GM12801 (cell line): ENCODE results near the gene MYBPC1.

ENCODE experiments used
- TF ChIP-seq, protein P1 (sequence below): IDR thresholded peaks from one replicate; pipeline ENCODE4 v1.5.1; 2011; ENCODE audit warnings: control low read depth; ENCODE audit not compliant: insufficient read length; ENCODE audit errors: extremely low read depth

Gene MYBPC1, protein sequence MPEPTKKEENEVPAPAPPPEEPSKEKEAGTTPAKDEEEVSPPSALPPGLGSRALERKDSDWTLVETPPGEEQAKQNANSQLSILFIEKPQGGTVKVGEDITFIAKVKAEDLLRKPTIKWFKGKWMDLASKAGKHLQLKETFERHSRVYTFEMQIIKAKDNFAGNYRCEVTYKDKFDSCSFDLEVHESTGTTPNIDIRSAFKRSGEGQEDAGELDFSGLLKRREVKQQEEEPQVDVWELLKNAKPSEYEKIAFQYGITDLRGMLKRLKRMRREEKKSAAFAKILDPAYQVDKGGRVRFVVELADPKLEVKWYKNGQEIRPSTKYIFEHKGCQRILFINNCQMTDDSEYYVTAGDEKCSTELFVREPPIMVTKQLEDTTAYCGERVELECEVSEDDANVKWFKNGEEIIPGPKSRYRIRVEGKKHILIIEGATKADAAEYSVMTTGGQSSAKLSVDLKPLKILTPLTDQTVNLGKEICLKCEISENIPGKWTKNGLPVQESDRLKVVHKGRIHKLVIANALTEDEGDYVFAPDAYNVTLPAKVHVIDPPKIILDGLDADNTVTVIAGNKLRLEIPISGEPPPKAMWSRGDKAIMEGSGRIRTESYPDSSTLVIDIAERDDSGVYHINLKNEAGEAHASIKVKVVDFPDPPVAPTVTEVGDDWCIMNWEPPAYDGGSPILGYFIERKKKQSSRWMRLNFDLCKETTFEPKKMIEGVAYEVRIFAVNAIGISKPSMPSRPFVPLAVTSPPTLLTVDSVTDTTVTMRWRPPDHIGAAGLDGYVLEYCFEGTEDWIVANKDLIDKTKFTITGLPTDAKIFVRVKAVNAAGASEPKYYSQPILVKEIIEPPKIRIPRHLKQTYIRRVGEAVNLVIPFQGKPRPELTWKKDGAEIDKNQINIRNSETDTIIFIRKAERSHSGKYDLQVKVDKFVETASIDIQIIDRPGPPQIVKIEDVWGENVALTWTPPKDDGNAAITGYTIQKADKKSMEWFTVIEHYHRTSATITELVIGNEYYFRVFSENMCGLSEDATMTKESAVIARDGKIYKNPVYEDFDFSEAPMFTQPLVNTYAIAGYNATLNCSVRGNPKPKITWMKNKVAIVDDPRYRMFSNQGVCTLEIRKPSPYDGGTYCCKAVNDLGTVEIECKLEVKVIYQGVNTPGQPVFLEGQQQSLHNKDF

DNA sequence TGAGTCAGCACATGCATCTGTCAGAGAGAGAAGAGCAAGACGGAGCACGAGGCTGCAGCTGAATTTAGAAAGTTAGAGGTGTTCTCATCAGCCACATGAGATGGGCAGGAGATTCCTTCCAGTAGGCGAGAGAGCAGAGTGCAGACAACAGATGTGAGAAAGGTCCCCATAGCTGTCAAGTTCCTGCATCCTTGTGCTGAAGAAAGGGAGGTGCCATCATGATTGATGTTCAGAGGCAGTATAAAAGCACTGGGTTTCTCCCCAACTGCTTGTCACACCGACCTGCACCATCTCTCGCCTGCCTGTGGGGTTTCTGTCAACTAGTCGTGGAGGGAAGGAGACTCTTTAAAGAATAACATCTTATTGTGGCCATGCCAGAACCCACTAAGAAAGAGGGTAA is at the start of gene MYBPC1:
TSS of gene MYBPC1 (plus strand) at position 272 of the 400 bp plus-strand sequence. CDS start at position 372, 100 bp downstream.
- TF ChIP-seq, protein P1, sequence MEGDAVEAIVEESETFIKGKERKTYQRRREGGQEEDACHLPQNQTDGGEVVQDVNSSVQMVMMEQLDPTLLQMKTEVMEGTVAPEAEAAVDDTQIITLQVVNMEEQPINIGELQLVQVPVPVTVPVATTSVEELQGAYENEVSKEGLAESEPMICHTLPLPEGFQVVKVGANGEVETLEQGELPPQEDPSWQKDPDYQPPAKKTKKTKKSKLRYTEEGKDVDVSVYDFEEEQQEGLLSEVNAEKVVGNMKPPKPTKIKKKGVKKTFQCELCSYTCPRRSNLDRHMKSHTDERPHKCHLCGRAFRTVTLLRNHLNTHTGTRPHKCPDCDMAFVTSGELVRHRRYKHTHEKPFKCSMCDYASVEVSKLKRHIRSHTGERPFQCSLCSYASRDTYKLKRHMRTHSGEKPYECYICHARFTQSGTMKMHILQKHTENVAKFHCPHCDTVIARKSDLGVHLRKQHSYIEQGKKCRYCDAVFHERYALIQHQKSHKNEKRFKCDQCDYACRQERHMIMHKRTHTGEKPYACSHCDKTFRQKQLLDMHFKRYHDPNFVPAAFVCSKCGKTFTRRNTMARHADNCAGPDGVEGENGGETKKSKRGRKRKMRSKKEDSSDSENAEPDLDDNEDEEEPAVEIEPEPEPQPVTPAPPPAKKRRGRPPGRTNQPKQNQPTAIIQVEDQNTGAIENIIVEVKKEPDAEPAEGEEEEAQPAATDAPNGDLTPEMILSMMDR, result no peak

DNA sequence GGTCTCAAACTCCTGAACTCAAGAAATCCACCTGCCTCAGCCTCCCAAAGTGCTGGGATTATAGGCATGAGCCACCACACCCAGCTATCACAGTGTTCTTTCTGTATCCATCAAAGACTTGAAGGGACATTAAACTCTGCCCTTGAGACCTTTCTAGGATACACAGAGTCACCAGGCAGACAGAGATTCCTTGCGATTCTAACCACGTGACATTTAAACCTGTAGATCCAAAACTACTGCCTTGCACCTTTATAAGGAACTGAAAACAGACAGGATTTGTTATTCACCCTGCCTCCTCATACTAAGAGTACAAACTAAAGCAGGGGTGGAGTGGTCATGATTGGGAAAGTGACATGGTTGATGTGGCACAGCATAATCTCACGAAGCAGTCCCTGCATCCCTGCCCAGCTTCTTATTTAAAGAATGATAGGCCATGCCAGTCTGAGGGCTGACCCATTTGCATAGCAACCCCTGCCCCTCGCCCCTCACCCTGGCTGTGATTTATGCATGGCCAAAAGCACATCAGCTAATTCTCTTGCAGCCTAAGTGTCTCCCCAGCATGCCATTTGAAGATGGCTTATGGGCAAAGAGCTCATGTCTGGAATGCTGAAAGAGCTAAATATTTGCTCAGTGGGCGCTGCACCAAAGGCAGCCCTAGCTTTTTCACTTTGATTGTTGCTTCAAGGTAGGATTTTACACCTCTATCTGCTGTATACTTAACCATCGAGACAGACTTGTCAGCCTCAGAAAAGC is 43.2 kb upstream of the MYBPC1 start:
- TF ChIP-seq, protein P1, result no peak

DNA sequence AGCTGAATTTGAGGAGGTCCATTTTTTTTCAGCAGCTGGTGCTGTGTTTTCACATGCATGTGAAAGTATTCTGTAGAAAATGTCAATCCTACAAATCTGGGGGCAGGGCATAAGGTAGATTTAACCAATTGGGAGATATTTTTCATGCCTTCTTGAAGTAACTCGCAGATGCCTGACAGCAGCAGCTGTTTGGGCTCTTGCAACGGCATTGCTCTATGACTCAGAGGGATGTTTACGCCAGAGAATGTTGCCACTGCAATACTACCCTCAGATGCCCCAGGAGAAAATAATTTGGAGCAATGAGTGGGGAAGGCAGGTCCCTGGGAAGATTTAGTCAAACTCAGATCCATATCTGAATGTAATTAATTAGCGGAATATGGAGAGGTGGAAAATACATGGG is 42.5 kb upstream of the MYBPC1 start:
- TF ChIP-seq, protein P1, result no peak

DNA sequence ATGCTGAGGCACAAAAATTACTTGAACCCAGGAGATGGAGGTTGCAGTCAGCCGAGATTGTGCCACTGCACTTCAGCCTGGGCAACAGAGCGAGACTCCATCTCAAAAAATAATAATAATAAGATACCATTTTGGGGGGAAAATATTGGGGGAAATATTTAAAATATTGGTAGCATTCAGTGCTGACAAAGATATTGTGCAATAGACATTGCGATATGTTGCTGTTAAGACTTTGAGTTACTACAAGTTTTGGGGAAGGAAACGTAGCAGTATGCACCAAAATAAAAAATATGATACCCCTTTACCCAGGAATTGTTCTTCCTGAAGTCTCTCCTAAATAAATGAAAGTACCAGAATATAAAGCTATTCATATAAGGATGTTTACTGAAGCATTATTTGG is 37.7 kb upstream of the MYBPC1 start:
- TF ChIP-seq, protein P1, result no peak

DNA sequence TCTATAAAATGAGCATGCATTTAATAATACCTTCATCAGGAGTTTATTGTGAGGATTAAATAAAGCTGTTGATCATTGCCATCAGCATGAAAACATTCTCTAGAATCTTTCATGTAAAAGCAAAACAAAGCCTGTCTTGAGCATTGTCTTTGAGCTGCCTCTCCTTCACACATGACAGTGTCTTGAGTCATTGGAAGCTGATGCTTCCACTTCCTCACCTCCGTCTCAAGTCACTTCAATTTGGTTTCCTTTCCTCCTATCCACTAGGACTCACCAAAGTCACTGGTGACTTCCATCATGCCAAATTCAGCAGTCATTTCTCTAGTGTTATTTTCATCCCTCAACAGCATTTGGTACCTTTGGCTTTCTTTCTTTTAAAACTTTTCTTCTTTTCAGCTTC is 31.6 kb upstream of the MYBPC1 start:
- TF ChIP-seq, protein P1, result no peak

DNA sequence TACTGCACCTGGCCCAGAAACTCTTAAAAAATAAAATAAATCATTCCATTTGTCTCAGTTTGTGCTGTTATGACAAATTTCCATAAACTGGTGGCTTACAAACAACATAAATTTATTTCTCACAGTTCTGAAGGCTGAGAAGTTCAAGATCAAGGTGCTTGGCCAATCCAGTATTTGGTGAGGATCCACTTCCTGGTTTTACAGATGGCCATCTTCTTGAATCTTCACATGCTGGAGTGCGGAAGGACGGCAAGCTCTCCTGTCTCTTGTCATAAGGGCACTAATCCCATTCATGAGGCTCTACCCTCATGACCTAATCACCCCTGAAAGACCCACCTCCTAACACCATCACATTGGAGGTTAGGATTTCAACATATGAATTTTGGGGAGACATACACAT is 29.9 kb upstream of the MYBPC1 start:
- TF ChIP-seq, protein P1, result no peak
